B cell (primary cell): ENCODE results near the gene RASGRP2. TPM values are rescaled to one million over a fixed set of nuclear protein-coding genes. Genes with fewer than 3 reads are reported as not detected.

Experiments
- ATAC-seq: fragments of 200-7000 bp; cut with Tn5 transposase; one replicate; pipeline ENCODE4 v1.10.0; 2021; ENCODE audit warnings: low read depth, mild to moderate bottlenecking, moderate number of reproducible peaks, moderate library complexity
- CTCF ChIA-PET: fragments of 350-600 bp; sonication (Branson Sonifier 250); formaldehyde crosslinking; loops from one replicate; lab custom pipeline; 2021; ENCODE audit warnings: antibody characterized with exemption, inconsistent platforms; lab: Charles Lee
- POLR2A ChIA-PET: fragments of 350-600 bp; sonication (Branson Sonifier 250); formaldehyde crosslinking; loops from one replicate; lab custom pipeline; 2021; ENCODE audit warnings: antibody characterized with exemption; lab: Charles Lee
- DNase-seq: peaks from one replicate; pipeline ENCODE4 v3.0.0; 2013
- H2AFZ ChIP-seq: 2 replicates; pipeline ENCODE4 v1.6.1; 2012; ENCODE audit warnings: mild to moderate bottlenecking, low read depth, low read length; ENCODE audit not compliant: insufficient read depth, poor library complexity, severe bottlenecking
- H3K27ac ChIP-seq, 2 donors: 1 replicate in 1 of 2; 2 replicates in 1 of 2; pipeline ENCODE4 v1.5.1; 2012 to 2013; ENCODE audit warnings: low read length in 2 of 2, mild to moderate bottlenecking in 2 of 2, moderate library complexity in 1 of 2
- H3K27me3 ChIP-seq, 4 experiments: fragments of 200-600 bp in 1 of 4; sonication (generic) in 1 of 4; replicated peaks in 1 of 4; 1 replicate in 2 of 4; 2 replicates in 2 of 4; pipeline versions ENCODE4 v1.6.1 to v1.7.0; 2013 to 2016; ENCODE audit warnings: low read length in 3 of 4, mild to moderate bottlenecking in 2 of 4, mixed read lengths in 1 of 4, moderate library complexity in 1 of 4; ENCODE audit not compliant: insufficient read depth in 4 of 4, control insufficient read depth in 3 of 4; ENCODE audit errors: control extremely low read depth in 1 of 4
- H3K36me3 ChIP-seq, 2 experiments: replicated peaks in 1 of 2; 1 replicate in 1 of 2; 2 replicates in 1 of 2; pipeline versions ENCODE4 v1.6.1 to v1.7.1; 2013; ENCODE audit warnings: low read length in 1 of 2; ENCODE audit not compliant: insufficient read depth in 2 of 2, control insufficient read depth in 1 of 2; ENCODE audit errors: control extremely low read depth in 1 of 2, extremely low read depth in 1 of 2
- H3K4me1 ChIP-seq, 2 donors: fragments of 200-600 bp in 1 of 2; sonication (generic) in 1 of 2; 1 replicate in 1 of 2; 2 replicates in 1 of 2; pipeline versions ENCODE4 v1.5.1 to v1.6.1; 2013 to 2017; ENCODE audit warnings: low read length in 2 of 2; ENCODE audit not compliant: control insufficient read depth in 2 of 2, insufficient read depth in 2 of 2
- H3K4me2 ChIP-seq: replicated peaks from 2 replicates; pipeline ENCODE3; 2012; ENCODE audit warnings: mild to moderate bottlenecking, low read depth, low read length; ENCODE audit not compliant: poor library complexity, severe bottlenecking
- H3K4me3 ChIP-seq, 5 experiments: fragments of 200-600 bp in 1 of 5; sonication (generic) in 1 of 5; 1 replicate in 3 of 5; 2 replicates in 2 of 5; pipeline versions ENCODE4 v1.5.1 to v1.7.0; 2011 to 2016; ENCODE audit warnings: low read length in 4 of 5, mild to moderate bottlenecking in 4 of 5, low read depth in 2 of 5, control low read depth in 1 of 5, moderate library complexity in 1 of 5; ENCODE audit not compliant: insufficient read depth in 1 of 5; ENCODE audit errors: control extremely low read depth in 1 of 5, extremely low read depth in 1 of 5
- H3K79me2 ChIP-seq: fragments of 200-600 bp; sonication (generic); one replicate; pipeline ENCODE4 v1.6.0; 2016; ENCODE audit warnings: low read length; ENCODE audit not compliant: control insufficient read depth, insufficient read depth
- H3K9ac ChIP-seq: fragments of 200-600 bp; sonication (generic); 2 replicates; pipeline ENCODE4 v1.6.1; 2017; ENCODE audit warnings: mild to moderate bottlenecking, low read length, moderate library complexity
- H3K9me3 ChIP-seq, 3 donors: one replicate each; pipeline versions ENCODE4 v1.6.1 to v1.7.1; 2013; ENCODE audit warnings: low read length in 2 of 3; ENCODE audit not compliant: control insufficient read depth in 2 of 3, insufficient read depth in 1 of 3; ENCODE audit errors: control extremely low read depth in 1 of 3
- H4K20me1 ChIP-seq: 2 replicates; pipeline ENCODE4 v1.6.0; 2012; ENCODE audit warnings: mild to moderate bottlenecking, low read length; ENCODE audit not compliant: insufficient read depth, control insufficient read depth, poor library complexity, severe bottlenecking
- H3K27ac Mint-ChIP-seq: one replicate; pipeline ENCODE4 v1.8.0; 2021; ENCODE audit warnings: mixed read lengths
- H3K27me3 Mint-ChIP-seq: one replicate; pipeline ENCODE4 v1.8.0; 2021; ENCODE audit warnings: mixed read lengths
- H3K4me1 Mint-ChIP-seq: one replicate; pipeline ENCODE4 v1.8.0; 2021; ENCODE audit warnings: mixed read lengths
- H3K4me3 Mint-ChIP-seq: one replicate; pipeline ENCODE4 v1.8.0; 2021; ENCODE audit warnings: mixed read lengths
- H3K9me3 Mint-ChIP-seq: one replicate; pipeline ENCODE4 v1.8.0; 2022; ENCODE audit warnings: mixed read lengths; ENCODE audit not compliant: insufficient read depth
- CTCF ChIP-seq: fragments of 200-600 bp; IDR thresholded peaks from one replicate; pipeline ENCODE4 v1.8.0; 2022; ENCODE audit warnings: antibody characterized with exemption, mild to moderate bottlenecking
- EZH2 ChIP-seq: IDR thresholded peaks from 2 replicates; pipeline ENCODE4 v1.6.1; 2012; ENCODE audit warnings: borderline replicate concordance, low read depth, mild to moderate bottlenecking, moderate library complexity, low read length; ENCODE audit not compliant: insufficient read depth, poor library complexity, severe bottlenecking
- WGBS: methylation state at CpG from one replicate; pipeline ENCODE4 v1.1.5; 2013; ENCODE audit warnings: missing lambda C conversion rate; ENCODE audit not compliant: insufficient coverage; 5-methylcytosine and 5-hydroxymethylcytosine counted together
- intact Hi-C: fragments of 100-400 bp; cut with micrococcal nuclease; formaldehyde crosslinking; loops from one replicate; pipeline ENCODE4 v1.10.0; 2022
- polyA plus RNA-seq: library from polyadenylated mRNA; depleted of rRNA; stranded (reverse); fragments of >200 nt; gene quantifications from 2 replicates; pipeline ENCODE4 v1.2.3, GENCODE V29; 2012
- total RNA-seq, 2 donors: library from RNA; stranded (reverse); fragments of 120-200 nt in 1 of 2; gene quantifications; 1 replicate in 1 of 2; 2 replicates in 1 of 2; pipeline versions ENCODE4 v1.2.3 to v1.2.4, GENCODE V29; 2013 to 2022

Gene RASGRP2
- total and polyA plus RNA-seq, 2 donors (not counting 1 experiment from before 2014, with no cell fraction given) = 628 to 1,139 TPM

- peak overlapping the region; percentile 15 for H3K27ac Mint-ChIP-seq
- H3K27me3 ChIP-seq = peaks cover 0 to 68% (median 44%) of the 10 kb centered on the region in 4 experiments
- ATAC-seq = no peak
Measured at GRCh38 chr11:64711956-64712362, 32.0 kb downstream of the RASGRP2 start.

More at GRCh38 chr11:64711956-64712362, 32.0 kb downstream of the RASGRP2 start:
- Histone ChIP-seq H3K4me3 (no peak overlapping the region), H3K79me2 (no peaks in the 10 kb centered on the region), H3K4me1 (peaks cover 17 to 29% of the 10 kb centered on the region in 2 donors), H3K4me2 (peak overlapping the region; percentile 71), H3K36me3 (no peaks in the 10 kb centered on the region), H3K27ac (no peak overlapping the region), H3K9me3 (peaks cover 0 to 18% (median 0%) of the 10 kb centered on the region in 3 donors), H2AFZ (no peak overlapping the region), H3K9ac (no peak overlapping the region), H4K20me1 (peaks cover 6% of the 10 kb centered on the region)
- no peak for TF ChIP-seq CTCF
- no peak for TF ChIP-seq EZH2
- peak overlapping the region; percentile 55 for H3K4me3 Mint-ChIP-seq
- H3K9me3 Mint-ChIP-seq = no peaks in the 10 kb centered on the region
- DNase-seq = no peak
- POLR2A ChIA-PET = no interaction called here
- intact Hi-C loops = no loop called here
- peaks cover 26% of the 10 kb centered on the region for H3K4me1 Mint-ChIP-seq
- CTCF ChIA-PET = no interaction called here
- WGBS = 61% methylated on average over 16 of the region's 19 CpGs
- H3K27me3 Mint-ChIP-seq = peaks cover 69% of the 10 kb centered on the region
